ENCODE measurements around the gene SLC25A12. TPM values are rescaled to one million over a fixed set of nuclear protein-coding genes. Genes with fewer than 3 reads are reported as not detected.

The SLC25A12 gene
- total and polyA plus RNA-seq, 2 of the 13 experiments (the other 11 are each of a cell fraction or from before 2014, with no cell fraction given) = 8.1 to 15.9 TPM

GRCh38 chr2:171858397-171858958 lies 35.6 kb downstream of the SLC25A12 start:
- in situ Hi-C loops (cut with HindIII; ENCODE audit: extremely low pct_ligation_motif_present, low pct_unique_long_range_greater_than_20kb) (no loop called here), intact Hi-C loops (cut with micrococcal nuclease; ENCODE audit: unreplicated experiment) (no loop called here)
- H3K79me2 ChIP-seq (ENCODE audit: insufficient read depth, low read length) = no peaks in the 10 kb centered on the region
- H3K9ac ChIP-seq (ENCODE audit: insufficient read depth, low read depth, low read length) = no peak overlapping the region
- DNase-seq (ENCODE audit: low spot score) (no peak), FAIRE-seq (no peak), ATAC-seq (no peak)
- BruUV-seq (replicated peaks) = no TSS peak
- no peaks in the 10 kb centered on the region for H4K20me1 ChIP-seq (ENCODE audit: insufficient read depth, low read length)
- no peak overlapping the region for H3K4me3 ChIP-seq (replicated peaks in 1 of 3; ENCODE audit: insufficient read depth in 1 of 3, low read depth in 2 of 3, low read length in 3 of 3)
- H3K4me2 ChIP-seq (ENCODE audit: low read depth, low read length) = no peak overlapping the region
- TF ChIP-seq ZFAT (CRISPR knock-in tag; conservative IDR thresholded peaks at IDR 0.05) (no peak), ZNF782 (CRISPR knock-in tag; IDR thresholded peaks at IDR 0.05; ENCODE audit: borderline replicate concordance) (no peak)
- H3K27me3 ChIP-seq (ENCODE audit: control insufficient read depth in 1 of 2, insufficient read depth in 2 of 2, low read length in 2 of 2) = no peaks in the 10 kb centered on the region
- no peaks in the 10 kb centered on the region for H3K9me3 ChIP-seq (ENCODE audit: low read length)
- no peaks in the 10 kb centered on the region for H3K4me1 ChIP-seq (ENCODE audit: insufficient read depth, low read length)
- H2AFZ ChIP-seq (ENCODE audit: low read length) = no peak overlapping the region
- H3K27ac ChIP-seq (ENCODE audit: extremely low read length, insufficient read depth, low read length) = no peak overlapping the region
- no peaks in the 10 kb centered on the region for H3K36me3 ChIP-seq (replicated peaks in 1 of 2; ENCODE audit: control insufficient read depth in 1 of 2, insufficient read depth in 2 of 2, low read length in 2 of 2)
- ChIA-PET CTCF (ENCODE audit: low intra/inter-chr PET ratio, low total read pairs) (no interaction called here), POLR2A (no interaction called here)
- 93% methylated on average over 2 of the region's 2 CpGs for WGBS (ENCODE audit: low lambda C conversion rate)

GRCh38 chr2:171855401-171855800 lies 38.6 kb downstream of the SLC25A12 start:
- H3K27me3 ChIP-seq (ENCODE audit: control insufficient read depth in 1 of 2, insufficient read depth in 2 of 2, low read length in 2 of 2) = no peaks in the 10 kb centered on the region
- WGBS (ENCODE audit: low lambda C conversion rate) = 49% methylated on average over 2 of the region's 2 CpGs
- H4K20me1 ChIP-seq (ENCODE audit: insufficient read depth, low read length) = no peaks in the 10 kb centered on the region
- no peaks in the 10 kb centered on the region for H3K36me3 ChIP-seq (replicated peaks in 1 of 2; ENCODE audit: control insufficient read depth in 1 of 2, insufficient read depth in 2 of 2, low read length in 2 of 2)
- CTCF ChIA-PET (ENCODE audit: low intra/inter-chr PET ratio, low total read pairs) = no interaction called here
- H2AFZ ChIP-seq (ENCODE audit: low read length) = no peak overlapping the region
- H3K4me2 ChIP-seq (ENCODE audit: low read depth, low read length) = no peak overlapping the region
- H3K4me1 ChIP-seq (ENCODE audit: insufficient read depth, low read length) = no peaks in the 10 kb centered on the region
- in situ Hi-C loops (cut with HindIII; ENCODE audit: extremely low pct_ligation_motif_present, low pct_unique_long_range_greater_than_20kb) = no loop called here
- no peak for TF ChIP-seq CREB1 (IDR thresholded peaks at IDR 0.05)
- no peak for TF ChIP-seq CREB1 (CRISPR knock-in tag; IDR thresholded peaks at IDR 0.05)
- TF ChIP-seq ZNF275 (CRISPR knock-in tag; IDR thresholded peaks at IDR 0.05; ENCODE audit: borderline replicate concordance) = no peak
- no peak for TF ChIP-seq SMAD1 (CRISPR knock-in tag; IDR thresholded peaks at IDR 0.05; ENCODE audit: borderline replicate concordance, low read depth)
- TF ChIP-seq TFDP2 (CRISPR knock-in tag; IDR thresholded peaks at IDR 0.05) = no peak
- no peak for TF ChIP-seq POGK (CRISPR knock-in tag; conservative IDR thresholded peaks at IDR 0.05)
- no peak for TF ChIP-seq SP4 (CRISPR knock-in tag; IDR thresholded peaks at IDR 0.05)
- TF ChIP-seq JUNB (CRISPR knock-in tag; IDR thresholded peaks at IDR 0.05; ENCODE audit: borderline replicate concordance) = no peak
- no peak for TF ChIP-seq LRRFIP1 (CRISPR knock-in tag; conservative IDR thresholded peaks at IDR 0.05)
- no peak for TF ChIP-seq PHB2 (IDR thresholded peaks at IDR 0.05; ENCODE audit: partially characterized antibody)
- H3K79me2 ChIP-seq (ENCODE audit: insufficient read depth, low read length) = no peaks in the 10 kb centered on the region
- no TSS peak for BruUV-seq (replicated peaks)
- H3K4me3 ChIP-seq (replicated peaks in 1 of 3; ENCODE audit: insufficient read depth in 1 of 3, low read depth in 2 of 3, low read length in 3 of 3) = no peak overlapping the region
- H3K9me3 ChIP-seq (ENCODE audit: low read length) = no peaks in the 10 kb centered on the region
- no peak for ATAC-seq
- POLR2A ChIA-PET = no interaction called here
- FAIRE-seq = no peak
- intact Hi-C loops (cut with micrococcal nuclease; ENCODE audit: unreplicated experiment) = no loop called here
- no peak for DNase-seq (ENCODE audit: low spot score)
- H3K9ac ChIP-seq (ENCODE audit: insufficient read depth, low read depth, low read length) = no peak overlapping the region
- H3K27ac ChIP-seq (ENCODE audit: extremely low read length, insufficient read depth, low read length) = no peak overlapping the region
